ENCODE results near the gene PRSS38.
"Not testable (repeated sequence)": the region's sequence is repeated elsewhere in the genome, so short reads cannot be mapped to it uniquely, and the experiment has no call there.

Gene PRSS38

DNA sequence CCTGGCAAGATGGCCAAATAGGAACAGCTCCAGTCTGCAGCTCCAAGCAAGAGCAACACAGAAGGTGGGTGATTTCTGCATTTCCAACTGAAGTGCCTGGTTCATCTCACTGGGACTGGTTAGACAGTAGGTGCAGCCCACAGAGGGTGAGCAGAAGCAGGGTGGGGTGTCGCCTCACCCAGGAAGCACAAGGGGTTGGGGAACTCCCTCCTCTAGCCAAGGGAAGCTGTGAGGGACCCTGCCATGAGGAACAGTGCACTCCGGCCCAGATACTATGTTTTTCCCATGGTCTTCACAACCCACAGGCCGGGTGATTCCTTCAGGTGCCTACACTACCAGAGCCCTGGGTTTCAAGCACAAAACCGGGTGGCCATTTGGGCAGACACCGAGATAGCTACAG lies 56.4 kb downstream of the PRSS38 start:
- not testable (repeated sequence) for H2BK5ac ChIP-seq (ENCODE audit: low read length); H2AK5ac ChIP-seq (ENCODE audit: low read depth, low read length); H3K9ac ChIP-seq (ENCODE audit: low read depth, low read length, poor library complexity); H3K9me3 ChIP-seq (replicated peaks in 1 of 2; ENCODE audit: control insufficient read depth in 2 of 2, insufficient read depth in 1 of 2, low read depth in 1 of 2, low read length in 2 of 2); H3K4me2 ChIP-seq (ENCODE audit: insufficient read depth, low read length, poor library complexity, severe bottlenecking); H3K14ac ChIP-seq (ENCODE audit: low read length); H2BK15ac ChIP-seq (ENCODE audit: low read length); H4K8ac ChIP-seq (ENCODE audit: low read depth, low read length); H3K23ac ChIP-seq (ENCODE audit: low read depth, low read length, poor library complexity); H2BK120ac ChIP-seq (ENCODE audit: low read depth, low read length); DNase-seq (ENCODE audit: low spot score); H3K27me3 ChIP-seq (ENCODE audit: control insufficient read depth in 3 of 3, insufficient read depth in 3 of 3, low read depth in 1 of 3, low read length in 3 of 3); H2BK12ac ChIP-seq (ENCODE audit: low read length); H4K91ac ChIP-seq (ENCODE audit: low read depth, low read length, poor library complexity); H3K4me3 ChIP-seq (ENCODE audit: low read length in 2 of 2); H3K79me1 ChIP-seq (ENCODE audit: low read depth, low read length); H3K4me1 ChIP-seq (ENCODE audit: control insufficient read depth in 2 of 2, insufficient read depth in 1 of 2, low read depth in 1 of 2, low read length in 2 of 2); H2AFZ ChIP-seq (ENCODE audit: low read length); H3K27ac ChIP-seq (replicated peaks; ENCODE audit: low read length); H3K4ac ChIP-seq (ENCODE audit: low read length); H3K36me3 ChIP-seq (replicated peaks in 1 of 2; ENCODE audit: control insufficient read depth in 2 of 2, insufficient read depth in 2 of 2, low read length in 2 of 2); H3K18ac ChIP-seq (ENCODE audit: low read length)
- no CpG with 5 or more reads among the region's 5 CpGs for WGBS, 2 donors (ENCODE audit: extremely low coverage in 2 of 2, insufficient read length in 2 of 2, insufficient replicate concordance in 1 of 2)

GRCh38 chr1:227877810-227878209 lies 62.3 kb downstream of the PRSS38 start:
- not testable (repeated sequence) for H3K4me1 ChIP-seq (ENCODE audit: control insufficient read depth in 2 of 2, insufficient read depth in 1 of 2, low read depth in 1 of 2, low read length in 2 of 2); H3K36me3 ChIP-seq (replicated peaks in 1 of 2; ENCODE audit: control insufficient read depth in 2 of 2, insufficient read depth in 2 of 2, low read length in 2 of 2); H3K27ac ChIP-seq (replicated peaks; ENCODE audit: low read length); H2AFZ ChIP-seq (ENCODE audit: low read length); H3K14ac ChIP-seq (ENCODE audit: low read length); H3K4ac ChIP-seq (ENCODE audit: low read length); H4K8ac ChIP-seq (ENCODE audit: low read depth, low read length); H3K79me1 ChIP-seq (ENCODE audit: low read depth, low read length); H2BK5ac ChIP-seq (ENCODE audit: low read length); H2BK12ac ChIP-seq (ENCODE audit: low read length); H3K4me2 ChIP-seq (ENCODE audit: insufficient read depth, low read length, poor library complexity, severe bottlenecking); H3K23ac ChIP-seq (ENCODE audit: low read depth, low read length, poor library complexity); H2BK120ac ChIP-seq (ENCODE audit: low read depth, low read length); H4K91ac ChIP-seq (ENCODE audit: low read depth, low read length, poor library complexity); H3K18ac ChIP-seq (ENCODE audit: low read length); H3K4me3 ChIP-seq (ENCODE audit: low read length in 2 of 2); H3K27me3 ChIP-seq (ENCODE audit: control insufficient read depth in 3 of 3, insufficient read depth in 3 of 3, low read depth in 1 of 3, low read length in 3 of 3); H3K9ac ChIP-seq (ENCODE audit: low read depth, low read length, poor library complexity); H2AK5ac ChIP-seq (ENCODE audit: low read depth, low read length); H3K9me3 ChIP-seq (replicated peaks in 1 of 2; ENCODE audit: control insufficient read depth in 2 of 2, insufficient read depth in 1 of 2, low read depth in 1 of 2, low read length in 2 of 2); DNase-seq (ENCODE audit: low spot score); H2BK15ac ChIP-seq (ENCODE audit: low read length)
- no CpG with 5 or more reads among the region's 3 CpGs for WGBS, 2 donors (ENCODE audit: extremely low coverage in 2 of 2, insufficient read length in 2 of 2, insufficient replicate concordance in 1 of 2)

- Histone ChIP-seq H2BK12ac (ENCODE audit: low read length) (no peak overlapping the region), H3K23ac (ENCODE audit: low read depth, low read length, poor library complexity) (no peak overlapping the region), H3K4ac (ENCODE audit: low read length) (no peak overlapping the region), H3K79me1 (ENCODE audit: low read depth, low read length) (no peaks in the 10 kb centered on the region), H3K9ac (ENCODE audit: low read depth, low read length, poor library complexity) (no peak overlapping the region), H3K27ac (replicated peaks; ENCODE audit: low read length) (no peak overlapping the region), H3K4me2 (ENCODE audit: insufficient read depth, low read length, poor library complexity, severe bottlenecking) (no peak overlapping the region), H3K9me3 (replicated peaks in 1 of 2; ENCODE audit: control insufficient read depth in 2 of 2, insufficient read depth in 1 of 2, low read depth in 1 of 2, low read length in 2 of 2) (peaks cover 0 to 2% of the 10 kb centered on the region in 2 donors), H4K8ac (ENCODE audit: low read depth, low read length) (no peak overlapping the region), H4K91ac (ENCODE audit: low read depth, low read length, poor library complexity) (no peak overlapping the region), H2BK120ac (ENCODE audit: low read depth, low read length) (no peak overlapping the region), H3K18ac (ENCODE audit: low read length) (peak overlapping the region; percentile 31), H2BK15ac (ENCODE audit: low read length) (no peak overlapping the region), H3K36me3 (replicated peaks in 1 of 2; ENCODE audit: control insufficient read depth in 2 of 2, insufficient read depth in 2 of 2, low read length in 2 of 2) (no peaks in the 10 kb centered on the region), H3K14ac (ENCODE audit: low read length) (no peak overlapping the region), H2BK5ac (ENCODE audit: low read length) (no peak overlapping the region), H2AK5ac (ENCODE audit: low read depth, low read length) (no peak overlapping the region), H2AFZ (ENCODE audit: low read length) (no peak overlapping the region), H3K4me1 (ENCODE audit: control insufficient read depth in 2 of 2, insufficient read depth in 1 of 2, low read depth in 1 of 2, low read length in 2 of 2) (peaks cover under 1 to 3% of the 10 kb centered on the region in 2 donors), H3K27me3 (ENCODE audit: control insufficient read depth in 3 of 3, insufficient read depth in 3 of 3, low read depth in 1 of 3, low read length in 3 of 3) (no peaks in the 10 kb centered on the region), H3K4me3 (ENCODE audit: low read length in 2 of 2) (no peak overlapping the region)
- DNase-seq (ENCODE audit: low spot score) = no peak
- WGBS, 2 donors (ENCODE audit: extremely low coverage in 2 of 2, insufficient read length in 2 of 2, insufficient replicate concordance in 1 of 2) = no CpG with 5 or more reads among the region's 4 CpGs
Observed at GRCh38 chr1:227880342-227880924, 65.0 kb downstream of the PRSS38 start.

DNA sequence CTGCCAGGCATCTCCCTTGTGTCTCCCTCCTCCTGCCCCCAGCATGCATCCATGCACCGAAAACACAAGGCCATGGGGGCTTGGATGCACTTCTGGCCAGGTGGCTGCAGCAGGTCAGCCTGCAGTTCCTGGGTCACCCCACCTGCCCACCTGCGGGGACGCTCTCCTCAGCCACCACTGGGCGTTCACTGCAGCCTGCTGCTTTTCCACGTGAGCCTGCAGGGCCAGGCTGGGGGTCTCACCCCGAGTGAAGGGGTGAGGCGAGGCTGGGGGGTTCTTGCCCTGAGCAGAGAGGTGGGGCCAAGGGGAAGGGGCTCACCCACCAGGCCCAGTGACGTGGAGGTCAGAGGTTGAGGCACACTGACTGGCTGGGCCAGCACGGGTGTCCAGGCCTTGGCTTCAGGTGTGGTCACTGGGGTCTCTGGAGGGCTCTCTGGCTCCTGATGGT lies 67.6 kb downstream of the PRSS38 start:
- Histone ChIP-seq H3K4me3 (ENCODE audit: low read length in 2 of 2) (no peak overlapping the region), H3K23ac (ENCODE audit: low read depth, low read length, poor library complexity) (peak overlapping the region; percentile 44), H3K14ac (ENCODE audit: low read length) (no peak overlapping the region), H3K79me1 (ENCODE audit: low read depth, low read length) (no peaks in the 10 kb centered on the region), H3K27me3 (ENCODE audit: control insufficient read depth in 3 of 3, insufficient read depth in 3 of 3, low read depth in 1 of 3, low read length in 3 of 3) (no peaks in the 10 kb centered on the region), H4K91ac (ENCODE audit: low read depth, low read length, poor library complexity) (no peak overlapping the region), H3K27ac (replicated peaks; ENCODE audit: low read length) (no peak overlapping the region), H4K8ac (ENCODE audit: low read depth, low read length) (no peak overlapping the region), H3K4ac (ENCODE audit: low read length) (peak overlapping the region; percentile 89), H3K18ac (ENCODE audit: low read length) (peak overlapping the region; percentile 19), H3K4me2 (ENCODE audit: insufficient read depth, low read length, poor library complexity, severe bottlenecking) (no peak overlapping the region), H2AFZ (ENCODE audit: low read length) (no peak overlapping the region), H3K9ac (ENCODE audit: low read depth, low read length, poor library complexity) (no peak overlapping the region), H3K4me1 (ENCODE audit: control insufficient read depth in 2 of 2, insufficient read depth in 1 of 2, low read depth in 1 of 2, low read length in 2 of 2) (peaks cover 13 to 19% of the 10 kb centered on the region in 2 donors), H2BK120ac (ENCODE audit: low read depth, low read length) (no peak overlapping the region), H2BK5ac (ENCODE audit: low read length) (peak overlapping the region; percentile 71), H2BK15ac (ENCODE audit: low read length) (peak overlapping the region; percentile 38), H3K9me3 (replicated peaks in 1 of 2; ENCODE audit: control insufficient read depth in 2 of 2, insufficient read depth in 1 of 2, low read depth in 1 of 2, low read length in 2 of 2) (peaks cover 0 to 2% of the 10 kb centered on the region in 2 donors), H3K36me3 (replicated peaks in 1 of 2; ENCODE audit: control insufficient read depth in 2 of 2, insufficient read depth in 2 of 2, low read length in 2 of 2) (no peaks in the 10 kb centered on the region), H2AK5ac (ENCODE audit: low read depth, low read length) (peak overlapping the region; percentile 94), H2BK12ac (ENCODE audit: low read length) (peak overlapping the region; percentile 84)
- DNase-seq (ENCODE audit: low spot score) = no peak
- WGBS, 2 donors (ENCODE audit: extremely low coverage in 2 of 2, insufficient read length in 2 of 2, insufficient replicate concordance in 1 of 2) = no CpG with 5 or more reads among the region's 9 CpGs

All from neuronal stem cell (in vitro differentiated cells).